Upper lobe of left lung (tissue), 6 donors: Measurements from ENCODE around the gene C1orf174. TPM values are rescaled to one million over a fixed set of nuclear protein-coding genes. Genes with fewer than 3 reads are reported as not detected.

Source experiments
- ATAC-seq, 2 donors: fragments of 200-7000 bp; cut with Tn5 transposase; one replicate each; pipeline ENCODE4 v1.9.1; 2022; ENCODE audit warnings: mild to moderate bottlenecking in 2 of 2, moderate library complexity in 2 of 2; ENCODE audit not compliant: low FRiP score in 2 of 2
- DNase-seq, 2 donors: peaks; one replicate each; pipeline ENCODE4 v3.0.0-alpha.2; 2019 to 2020
- H3K27ac ChIP-seq, 4 donors: fragments of 200-600 bp; sonication (generic); one replicate each; pipeline ENCODE4 v1.5.1; 2016 to 2019
- H3K27me3 ChIP-seq, 4 donors: fragments of 200-600 bp; sonication (generic); one replicate each; pipeline ENCODE4 v1.5.1; 2017 to 2019
- H3K36me3 ChIP-seq, 4 donors: fragments of 200-600 bp; sonication (generic); one replicate each; pipeline ENCODE4 v1.5.1; 2016 to 2019
- H3K4me1 ChIP-seq, 4 donors: fragments of 200-600 bp; sonication (generic); one replicate each; pipeline ENCODE4 v1.5.1; 2018 to 2019
- H3K4me3 ChIP-seq, 4 donors: fragments of 200-600 bp; sonication (generic); one replicate each; pipeline ENCODE4 v1.5.1; 2017 to 2019; ENCODE audit warnings: mild to moderate bottlenecking in 2 of 4, moderate library complexity in 1 of 4
- H3K9me3 ChIP-seq, 4 donors: fragments of 200-600 bp; sonication (generic); one replicate each; pipeline ENCODE4 v1.5.1; 2018 to 2019
- CTCF ChIP-seq, 6 experiments: fragments of 450-650 bp in 4 of 6; fragments of 200-600 bp in 2 of 6; sonication (generic) in 2 of 6; IDR thresholded peaks; one replicate each; pipeline ENCODE4 v1.5.1; 2016 to 2019; ENCODE audit warnings: antibody characterized with exemption in 6 of 6
- EP300 ChIP-seq, 4 donors: sonication (generic); formaldehyde crosslinking; IDR thresholded peaks; one replicate each; pipeline ENCODE4 v1.5.1; 2017; ENCODE audit warnings: antibody characterized with exemption in 4 of 4, control low read depth in 2 of 4
- POLR2A ChIP-seq, 4 donors: fragments of 450-650 bp; IDR thresholded peaks; one replicate each; pipeline ENCODE4 v1.5.1; 2016 to 2017; ENCODE audit warnings: antibody characterized with exemption in 4 of 4, mild to moderate bottlenecking in 2 of 4
- POLR2AphosphoS5 ChIP-seq, 2 donors: sonication (generic); formaldehyde crosslinking; IDR thresholded peaks; one replicate each; pipeline ENCODE4 v1.5.1; 2017; ENCODE audit warnings: antibody characterized with exemption in 2 of 2
- WGBS, 2 donors: methylation state at CpG; one replicate each; pipeline ENCODE4 v1.1.5; 2017 to 2018; 5-methylcytosine and 5-hydroxymethylcytosine counted together
- total RNA-seq, 6 donors: library from RNA; depleted of rRNA in 4 of 6; stranded (reverse); fragments of >200 nt in 4 of 6; gene quantifications; one replicate each; pipeline versions ENCODE4 v1.1.0 to v1.2.1, GENCODE V29; 2016 to 2021
- donor health status: DM: no; HTN: no; CAD: no; lungs with moderate emphysema.
- donor health status: DM: no; HTN: yes; CAD: no; lungs with severe emphysema.

C1orf174 gene
- total RNA-seq, 6 donors from 2014 or later, result 15.9 to 35.6 (median 20.6) TPM

GRCh38 chr1:3858231-3858981 is 41.7 kb downstream of the C1orf174 start:
- Histone ChIP-seq H3K27ac (peak overlapping the region in 2 of 4 donors; percentile 72 to 87), H3K27me3 (no peaks in the 10 kb centered on the region), H3K4me1 (peaks cover 18 to 41% (median 21%) of the 10 kb centered on the region in 4 donors), H3K9me3 (no peaks in the 10 kb centered on the region), H3K4me3 (peak overlapping the region; percentile 72 to 100 (median 90)), H3K36me3 (no peaks in the 10 kb centered on the region)
- ATAC-seq (peak in 1 of 2 donors; percentile 2), DNase-seq (peak; percentile 41 to 79)
- TF ChIP-seq CTCF (IDR thresholded peaks at IDR 0.05) (no peak), POLR2A (IDR thresholded peaks at IDR 0.05) (no peak), POLR2AphosphoS5 (IDR thresholded peaks at IDR 0.05) (no peak)
- WGBS, 2 donors, result 71 to 84% methylated on average over 22 to 31 of the region's 34 CpGs

- H3K9me3 ChIP-seq, result no peaks in the 10 kb centered on the region
- H3K4me1 ChIP-seq, result peaks cover 18 to 41% (median 21%) of the 10 kb centered on the region in 4 donors
- no peaks in the 10 kb centered on the region for H3K36me3 ChIP-seq
- DNase-seq (no peak), ATAC-seq (peak in 1 of 2 donors; percentile 1)
- 18 to 28% methylated on average over 2 to 13 of the region's 21 CpGs for WGBS, 2 donors
- H3K27me3 ChIP-seq, result no peaks in the 10 kb centered on the region
- peak overlapping the region; percentile 72 to 91 (median 82) for H3K27ac ChIP-seq
- no peak for TF ChIP-seq POLR2AphosphoS5 (IDR thresholded peaks at IDR 0.05)
- TF ChIP-seq CTCF (IDR thresholded peaks at IDR 0.05), result no peak
- no peak for TF ChIP-seq POLR2A (IDR thresholded peaks at IDR 0.05)
- TF ChIP-seq EP300 (IDR thresholded peaks at IDR 0.05), result no peak
- peak overlapping the region; percentile 72 to 100 (median 90) for H3K4me3 ChIP-seq
Measured at GRCh38 chr1:3857791-3858129, 42.3 kb downstream of the C1orf174 start.

- TF ChIP-seq POLR2A (IDR thresholded peaks at IDR 0.05), result peak in 2 of 4 donors; percentile 58 to 88
- no peak for TF ChIP-seq EP300 (IDR thresholded peaks at IDR 0.05)
- peak; percentile 73 to 81 for TF ChIP-seq POLR2AphosphoS5 (IDR thresholded peaks at IDR 0.05)
- peak in 4 of 6 experiments; percentile 15 to 80 (median 56) for TF ChIP-seq CTCF (IDR thresholded peaks at IDR 0.05)
- Histone ChIP-seq H3K27ac (peak within 1 kb of the TSS; percentile 72 to 91 (median 82)), H3K4me1 (peaks cover 18 to 41% (median 21%) of the 10 kb centered on the region in 4 donors), H3K27me3 (no peaks in the 10 kb centered on the region), H3K36me3 (no peaks in the 10 kb centered on the region), H3K4me3 (peak within 1 kb of the TSS; percentile 72 to 100 (median 90)), H3K9me3 (no peaks in the 10 kb centered on the region)
- DNase-seq (peak; percentile 98 to 99), ATAC-seq (peak; percentile 97)
- WGBS, 2 donors, result 0 to 10% methylated on average over 4 to 27 of the region's 73 CpGs
Measured at GRCh38 chr1:3856923-3857790, 42.9 kb downstream of the C1orf174 start, which contains the start of the genes CEP104 and DFFB. Gene CEP104, minus strand, starts transcription at chr1:3857211. Its CDS starts 4,804 bp downstream, at chr1:3852407. Gene DFFB, plus strand, starts transcription at chr1:3857476. Its CDS starts 128 bp downstream, at chr1:3857604.

GRCh38 chr1:3852711-3853485 is 47.2 kb downstream of the C1orf174 start:
- H3K4me1 ChIP-seq, result peaks cover 12 to 23% (median 14%) of the 10 kb centered on the region in 4 donors
- H3K9me3 ChIP-seq, result no peaks in the 10 kb centered on the region
- ATAC-seq (no peak), DNase-seq (no peak)
- peaks cover 0 to 37% (median 19%) of the 10 kb centered on the region in 4 donors for H3K36me3 ChIP-seq
- H3K27ac ChIP-seq, result no peak overlapping the region
- 85 to 91% methylated on average over 15 of the region's 15 CpGs for WGBS, 2 donors
- H3K4me3 ChIP-seq, result no peak overlapping the region
- no peaks in the 10 kb centered on the region for H3K27me3 ChIP-seq
- TF ChIP-seq POLR2A (IDR thresholded peaks at IDR 0.05) (no peak), POLR2AphosphoS5 (IDR thresholded peaks at IDR 0.05) (no peak), EP300 (IDR thresholded peaks at IDR 0.05) (no peak), CTCF (IDR thresholded peaks at IDR 0.05) (no peak)
